K562 (cell line): ENCODE data around the gene RET.

Source experiments
- CBFB ChIP-seq: sonication (generic); formaldehyde crosslinking; IDR thresholded peaks from 2 replicates; pipeline ENCODE4 v1.4.0; 2020; ENCODE audit warnings: mild to moderate bottlenecking, missing genetic modification reagents
- POLR2B ChIP-seq: fragments of 450-650 bp; IDR thresholded peaks from 2 replicates; pipeline ENCODE4 v1.6.1; 2018; ENCODE audit warnings: low read depth; ENCODE audit not compliant: partially characterized antibody
- RB1 ChIP-seq: fragments of 450-650 bp; IDR thresholded peaks from 2 replicates; pipeline ENCODE4 v1.6.1; 2017; ENCODE audit warnings: low read depth, mild to moderate bottlenecking
- SMARCE1 ChIP-seq: fragments of 450-650 bp; IDR thresholded peaks from 2 replicates; pipeline ENCODE4 v1.7.1; 2016; ENCODE audit warnings: mild to moderate bottlenecking
- TCF3 ChIP-seq: sonication (generic); formaldehyde crosslinking; IDR thresholded peaks from 2 replicates; pipeline ENCODE4 v1.4.0; 2020; ENCODE audit warnings: mild to moderate bottlenecking, missing genetic modification reagents
- TEAD1 ChIP-seq, 2 experiments: fragments of 450-650 bp in 1 of 2; sonication (generic) in 1 of 2; formaldehyde crosslinking; IDR thresholded peaks; 2 replicates each; pipeline versions ENCODE4 v1.4.0 to v1.8.0; 2020 to 2022; ENCODE audit warnings: mild to moderate bottlenecking in 2 of 2, missing genetic modification reagents in 1 of 2
- USF1 ChIP-seq: sonication (generic); formaldehyde crosslinking; IDR thresholded peaks from 2 replicates; pipeline ENCODE4 v1.9.0; 2022; ENCODE audit warnings: mild to moderate bottlenecking, missing genetic modification reagents
- ZNF274 ChIP-seq: IDR thresholded peaks from 2 replicates; pipeline ENCODE4 v1.6.1; 2011; ENCODE audit warnings: low read depth, mild to moderate bottlenecking, low read length, moderate library complexity, borderline replicate concordance
- TF ChIP-seq, protein P1 (sequence below), 3 experiments: IDR thresholded peaks in 2 of 3; conservative IDR thresholded peaks in 1 of 3; 2 replicates each; pipeline ENCODE4 v1.5.1; 2011 to 2012; ENCODE audit warnings: low read length in 3 of 3, mild to moderate bottlenecking in 3 of 3, control low read depth in 2 of 3, improper control_type of control experiment in 1 of 3, inconsistent platforms in 1 of 3, low read depth in 1 of 3, mixed read lengths in 1 of 3, moderate library complexity in 1 of 3; ENCODE audit not compliant: insufficient read depth in 2 of 3

DNA sequence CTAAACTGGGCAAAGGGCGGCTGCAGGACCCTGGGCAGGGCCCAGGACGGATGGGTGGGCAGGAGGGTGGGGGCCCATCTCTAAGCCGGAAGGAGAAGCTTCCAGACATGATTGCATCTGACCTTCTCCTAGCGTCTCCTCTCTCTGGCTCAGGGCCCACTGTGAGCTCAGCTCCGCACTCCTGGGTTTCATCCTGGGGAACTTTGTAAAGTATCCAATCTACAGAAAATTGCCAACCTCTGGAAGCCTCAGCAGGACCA, 8.8 kb upstream of the RET start:
- TF ChIP-seq ZNF274 (no peak), TEAD1 (CRISPR knock-in tag; IDR thresholded peaks at IDR 0.05) (no peak), SMARCE1 (no peak), USF1 (CRISPR knock-in tag) (no peak), POLR2B (no peak), CBFB (CRISPR knock-in tag) (no peak), TCF3 (CRISPR knock-in tag) (no peak), RB1 (no peak)
- TF ChIP-seq, protein P1, sequence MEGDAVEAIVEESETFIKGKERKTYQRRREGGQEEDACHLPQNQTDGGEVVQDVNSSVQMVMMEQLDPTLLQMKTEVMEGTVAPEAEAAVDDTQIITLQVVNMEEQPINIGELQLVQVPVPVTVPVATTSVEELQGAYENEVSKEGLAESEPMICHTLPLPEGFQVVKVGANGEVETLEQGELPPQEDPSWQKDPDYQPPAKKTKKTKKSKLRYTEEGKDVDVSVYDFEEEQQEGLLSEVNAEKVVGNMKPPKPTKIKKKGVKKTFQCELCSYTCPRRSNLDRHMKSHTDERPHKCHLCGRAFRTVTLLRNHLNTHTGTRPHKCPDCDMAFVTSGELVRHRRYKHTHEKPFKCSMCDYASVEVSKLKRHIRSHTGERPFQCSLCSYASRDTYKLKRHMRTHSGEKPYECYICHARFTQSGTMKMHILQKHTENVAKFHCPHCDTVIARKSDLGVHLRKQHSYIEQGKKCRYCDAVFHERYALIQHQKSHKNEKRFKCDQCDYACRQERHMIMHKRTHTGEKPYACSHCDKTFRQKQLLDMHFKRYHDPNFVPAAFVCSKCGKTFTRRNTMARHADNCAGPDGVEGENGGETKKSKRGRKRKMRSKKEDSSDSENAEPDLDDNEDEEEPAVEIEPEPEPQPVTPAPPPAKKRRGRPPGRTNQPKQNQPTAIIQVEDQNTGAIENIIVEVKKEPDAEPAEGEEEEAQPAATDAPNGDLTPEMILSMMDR (IDR thresholded peaks at IDR 0.05 in 2 of 3, conservative IDR thresholded peaks at IDR 0.05 in 1 of 3; ENCODE audit: insufficient read depth in 2 of 3, low read depth in 1 of 3, low read length in 3 of 3) = no peak
